Adrenal gland (tissue), 5 donors: ENCODE results near the gene TMEM8B.

Source experiments
- POLR2A ChIP-seq, 2 donors: fragments of 450-650 bp; IDR thresholded peaks; one replicate each; pipeline ENCODE4 v1.6.1; 2017; ENCODE audit warnings: antibody characterized with exemption in 2 of 2, mild to moderate bottlenecking in 2 of 2, moderate library complexity in 1 of 2
- TF ChIP-seq, protein P1 (sequence below), 6 experiments: fragments of 450-650 bp in 4 of 6; fragments of 200-600 bp in 2 of 6; sonication (generic) in 1 of 6; IDR thresholded peaks; 1 replicate in 5 of 6; 2 replicates in 1 of 6; pipeline versions ENCODE4 v1.5.1 to v1.8.0; 2016 to 2021; ENCODE audit warnings: antibody characterized with exemption in 6 of 6, mild to moderate bottlenecking in 2 of 6, moderate library complexity in 1 of 6
- donor health status: DM: no; HTN: no; CAD: no.

DNA sequence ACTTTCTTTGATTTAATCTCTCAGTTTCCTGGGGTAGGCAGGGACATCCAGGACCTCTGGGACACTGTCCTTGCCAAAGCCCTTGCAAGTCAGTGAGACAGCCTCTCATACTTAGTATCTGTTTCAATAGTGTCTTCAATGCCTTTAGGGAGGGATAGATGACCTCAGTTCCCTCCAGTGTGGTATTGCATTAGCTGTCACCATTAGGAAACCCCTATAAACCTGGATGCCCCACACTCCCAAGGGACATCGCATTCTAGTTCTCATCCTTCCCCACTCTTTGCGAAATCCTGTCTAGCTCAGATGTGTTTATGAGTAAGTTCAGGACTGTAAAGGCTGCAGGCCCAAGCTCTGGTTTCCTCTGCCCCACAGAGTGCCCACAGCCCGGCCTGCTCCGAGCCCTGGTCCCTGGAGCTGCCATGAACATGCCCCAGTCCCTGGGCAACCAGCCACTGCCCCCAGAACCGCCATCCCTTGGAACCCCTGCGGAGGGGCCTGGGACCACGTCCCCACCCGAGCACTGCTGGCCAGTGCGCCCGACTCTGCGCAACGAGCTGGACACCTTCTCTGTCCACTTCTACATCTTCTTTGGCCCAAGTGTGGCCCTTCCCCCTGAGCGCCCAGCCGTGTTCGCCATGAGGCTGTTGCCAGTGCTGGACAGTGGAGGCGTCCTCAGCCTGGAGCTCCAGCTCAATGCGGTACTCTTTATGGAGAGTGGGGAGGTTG lies 13.2 kb downstream of the TMEM8B start:
- no peak for TF ChIP-seq POLR2A (IDR thresholded peaks at IDR 0.05)
- TF ChIP-seq, protein P1, sequence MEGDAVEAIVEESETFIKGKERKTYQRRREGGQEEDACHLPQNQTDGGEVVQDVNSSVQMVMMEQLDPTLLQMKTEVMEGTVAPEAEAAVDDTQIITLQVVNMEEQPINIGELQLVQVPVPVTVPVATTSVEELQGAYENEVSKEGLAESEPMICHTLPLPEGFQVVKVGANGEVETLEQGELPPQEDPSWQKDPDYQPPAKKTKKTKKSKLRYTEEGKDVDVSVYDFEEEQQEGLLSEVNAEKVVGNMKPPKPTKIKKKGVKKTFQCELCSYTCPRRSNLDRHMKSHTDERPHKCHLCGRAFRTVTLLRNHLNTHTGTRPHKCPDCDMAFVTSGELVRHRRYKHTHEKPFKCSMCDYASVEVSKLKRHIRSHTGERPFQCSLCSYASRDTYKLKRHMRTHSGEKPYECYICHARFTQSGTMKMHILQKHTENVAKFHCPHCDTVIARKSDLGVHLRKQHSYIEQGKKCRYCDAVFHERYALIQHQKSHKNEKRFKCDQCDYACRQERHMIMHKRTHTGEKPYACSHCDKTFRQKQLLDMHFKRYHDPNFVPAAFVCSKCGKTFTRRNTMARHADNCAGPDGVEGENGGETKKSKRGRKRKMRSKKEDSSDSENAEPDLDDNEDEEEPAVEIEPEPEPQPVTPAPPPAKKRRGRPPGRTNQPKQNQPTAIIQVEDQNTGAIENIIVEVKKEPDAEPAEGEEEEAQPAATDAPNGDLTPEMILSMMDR (IDR thresholded peaks at IDR 0.05): no peak
